SK-N-SH (cell line): ENCODE data around the gene BCAM. TPM values are rescaled to one million over a fixed set of nuclear protein-coding genes. Genes with fewer than 3 reads are reported as not detected.
"Not testable (repeated sequence)": the region's sequence is repeated elsewhere in the genome, so short reads cannot be mapped to it uniquely, and the experiment has no call there.

ENCODE experiments used
- CTCF ChIA-PET: fragments of 300-600, 350-600 bp; formaldehyde crosslinking; extraction: SDS; loops from one replicate; lab custom pipeline; 2021; lab: Yijun Ruan, JAX
- POLR2A ChIA-PET: fragments of 350-600 bp; sonication (Branson Sonifier 250); formaldehyde crosslinking; extraction: SDS; loops from one replicate; lab custom pipeline; 2020; ENCODE audit warnings: antibody characterized with exemption, inconsistent platforms; lab: Yijun Ruan, JAX
- DNase-seq: peaks from one replicate; pipeline ENCODE4 v3.0.0; 2012
- H2AFZ ChIP-seq: fragments of 200-600 bp; sonication (generic); 2 replicates; pipeline ENCODE4 v1.8.1; 2016; ENCODE audit warnings: antibody characterized with exemption, mild to moderate bottlenecking, low read depth
- H3F3A ChIP-seq: fragments of 200-600 bp; sonication (generic); replicated peaks from 2 replicates; pipeline ENCODE3; 2016; ENCODE audit warnings: antibody characterized with exemption, mild to moderate bottlenecking; ENCODE audit not compliant: insufficient read depth
- H3K27ac ChIP-seq, 2 experiments: fragments of 200-500 bp in 1 of 2; fragments of 200-600 bp in 1 of 2; sonication (Bioruptor generic) in 1 of 2; sonication (generic), shearing (Covaris generic) in 1 of 2; 2 replicates each; pipeline versions ENCODE4 v1.5.1 to v1.6.1; 2014 to 2016; ENCODE audit warnings: low read depth in 2 of 2, inconsistent platforms in 1 of 2, low read length in 1 of 2, mild to moderate bottlenecking in 1 of 2, mixed read lengths in 1 of 2
- H3K27me3 ChIP-seq: fragments of 200-600 bp; sonication (generic), shearing (Covaris generic); 2 replicates; pipeline ENCODE4 v1.6.1; 2016; ENCODE audit warnings: mixed run types; ENCODE audit not compliant: insufficient read depth
- H3K36me3 ChIP-seq, 2 experiments: fragments of 200-500 bp in 1 of 2; fragments of 200-600 bp in 1 of 2; sonication (Bioruptor generic) in 1 of 2; sonication (generic) in 1 of 2; replicated peaks in 1 of 2; 2 replicates each; pipeline versions ENCODE3 to v1.5.1; 2014 to 2016; ENCODE audit warnings: low read length in 1 of 2, mild to moderate bottlenecking in 1 of 2; ENCODE audit not compliant: insufficient read depth in 2 of 2, control insufficient read depth in 1 of 2
- H3K4me1 ChIP-seq, 2 experiments: fragments of 200-500 bp in 1 of 2; fragments of 200-600 bp in 1 of 2; sonication (Bioruptor generic) in 1 of 2; sonication (generic), shearing (Covaris generic) in 1 of 2; 2 replicates each; pipeline versions ENCODE4 v1.5.1 to v1.6.1; 2014 to 2016; ENCODE audit warnings: low read depth in 1 of 2, low read length in 1 of 2, mixed run types in 1 of 2; ENCODE audit not compliant: insufficient read depth in 2 of 2, control insufficient read depth in 1 of 2
- H3K4me2 ChIP-seq: fragments of 200-600 bp; sonication (generic), shearing (Covaris generic); 2 replicates; pipeline ENCODE4 v1.6.1; 2017; ENCODE audit warnings: mixed run types
- H3K4me3 ChIP-seq, 2 experiments: fragments of 200-500 bp in 1 of 2; fragments of 200-600 bp in 1 of 2; sonication (Bioruptor generic) in 1 of 2; sonication (generic), shearing (Covaris generic) in 1 of 2; 2 replicates each; pipeline versions ENCODE4 v1.5.1 to v1.8.1; 2014 to 2016; ENCODE audit warnings: low read depth in 2 of 2, inconsistent platforms in 1 of 2, low read length in 1 of 2, mild to moderate bottlenecking in 1 of 2, mixed read lengths in 1 of 2, moderate library complexity in 1 of 2
- H3K79me2 ChIP-seq: fragments of 200-600 bp; sonication (generic); 2 replicates; pipeline ENCODE4 v1.8.1; 2017; ENCODE audit warnings: mild to moderate bottlenecking; ENCODE audit not compliant: insufficient read depth
- H3K9ac ChIP-seq: fragments of 200-600 bp; sonication (generic); 2 replicates; pipeline ENCODE4 v1.6.1; 2017; ENCODE audit warnings: mixed run types
- H3K9me2 ChIP-seq: fragments of 200-600 bp; sonication (generic); 2 replicates; pipeline ENCODE4 v1.6.1; 2017; ENCODE audit warnings: mixed run types
- H3K9me3 ChIP-seq: fragments of 200-600 bp; sonication (generic); 2 replicates; pipeline ENCODE4 v1.6.1; 2017; ENCODE audit warnings: mixed run types, mild to moderate bottlenecking, moderate library complexity
- H4K20me1 ChIP-seq: fragments of 200-600 bp; sonication (generic); 2 replicates; pipeline ENCODE4 v1.6.1; 2017; ENCODE audit warnings: mild to moderate bottlenecking, mixed run types; ENCODE audit not compliant: insufficient read depth
- CHD2 ChIP-seq: fragments of 150-350 bp; IDR thresholded peaks from 2 replicates; pipeline ENCODE4 v1.6.1; 2018; ENCODE audit warnings: low read length; ENCODE audit not compliant: partially characterized antibody
- ELF1 ChIP-seq: IDR thresholded peaks from 2 replicates; pipeline ENCODE4 v1.4.0; 2012
- EP300 ChIP-seq, 2 experiments: IDR thresholded peaks; 2 replicates each; pipeline versions ENCODE4 v1.4.0 to v1.6.1; 2012; ENCODE audit warnings: borderline replicate concordance in 1 of 2, low read depth in 1 of 2, low read length in 1 of 2
- EZH2phosphoT487 ChIP-seq: fragments of 200-600 bp; sonication (generic); IDR thresholded peaks from 2 replicates; pipeline ENCODE4 v1.6.1; 2017; ENCODE audit warnings: low read depth, mixed run types, mild to moderate bottlenecking, antibody characterized with exemption, moderate library complexity, borderline replicate concordance
- FOSL2 ChIP-seq: IDR thresholded peaks from 2 replicates; pipeline ENCODE4 v1.4.0; 2012; ENCODE audit warnings: low read depth, mild to moderate bottlenecking, moderate library complexity, borderline replicate concordance
- FOXJ3 ChIP-seq: sonication (generic); formaldehyde crosslinking; IDR thresholded peaks from 2 replicates; pipeline ENCODE4 v1.5.1; 2020; ENCODE audit warnings: mild to moderate bottlenecking, missing genetic modification reagents
- GABPA ChIP-seq: IDR thresholded peaks from 2 replicates; pipeline ENCODE4 v1.4.0; 2012; ENCODE audit warnings: low read depth, mild to moderate bottlenecking
- MXI1 ChIP-seq: IDR thresholded peaks from 2 replicates; pipeline ENCODE4 v1.6.1; 2012; ENCODE audit warnings: mild to moderate bottlenecking, low read depth, low read length, improper control_type of control experiment
- NRF1 ChIP-seq: IDR thresholded peaks from 2 replicates; pipeline ENCODE4 v1.6.1; 2012; ENCODE audit warnings: low read depth, mild to moderate bottlenecking, low read length
- POLR2AphosphoS5 ChIP-seq: IDR thresholded peaks from 2 replicates; pipeline ENCODE4 v1.6.1; 2012; ENCODE audit warnings: low read depth, low read length
- RFX5 ChIP-seq: IDR thresholded peaks from 2 replicates; pipeline ENCODE4 v1.6.1; 2012; ENCODE audit warnings: mild to moderate bottlenecking, improper control_type of control experiment, low read length
- SIN3A ChIP-seq: IDR thresholded peaks from 2 replicates; pipeline ENCODE4 v1.6.1; 2012; ENCODE audit warnings: low read depth, mild to moderate bottlenecking, low read length, moderate library complexity, borderline replicate concordance
- TAF1 ChIP-seq: IDR thresholded peaks from 2 replicates; pipeline ENCODE4 v1.6.1; 2012; ENCODE audit warnings: low read depth, mild to moderate bottlenecking, low read length, moderate library complexity, borderline replicate concordance
- TCF12 ChIP-seq: IDR thresholded peaks from 2 replicates; pipeline ENCODE4 v1.4.0; 2012
- YY1 ChIP-seq: IDR thresholded peaks from 2 replicates; pipeline ENCODE4 v1.4.0; 2012; ENCODE audit warnings: low read depth, mild to moderate bottlenecking
- whole genome bisulfite sequencing: methylation state at CpG from one replicate; pipeline ENCODE4 v1.1.6; 2017; ENCODE audit warnings: low lambda C conversion rate; 5-methylcytosine and 5-hydroxymethylcytosine counted together
- polyA plus RNA-seq, 3 experiments: library from polyadenylated mRNA; depleted of rRNA; stranded (reverse); fragments of >200 nt; gene quantifications; 2 replicates each; pipeline ENCODE4 v1.2.3, GENCODE V29; 2012
- TF ChIP-seq, protein P1 (sequence below): IDR thresholded peaks from 2 replicates; pipeline ENCODE4 v1.4.0; 2012; ENCODE audit warnings: low read depth, borderline replicate concordance
- TF ChIP-seq, protein P2 (sequence below): IDR thresholded peaks from 2 replicates; pipeline ENCODE4 v1.4.0; 2012; ENCODE audit warnings: low read depth
- TF ChIP-seq, protein P3 (sequence below): IDR thresholded peaks from 2 replicates; pipeline ENCODE4; 2012

The BCAM gene
- polyA plus RNA-seq, 1 of the 3 experiments (the other 2 are of a cell fraction), result 34.0 TPM

DNA sequence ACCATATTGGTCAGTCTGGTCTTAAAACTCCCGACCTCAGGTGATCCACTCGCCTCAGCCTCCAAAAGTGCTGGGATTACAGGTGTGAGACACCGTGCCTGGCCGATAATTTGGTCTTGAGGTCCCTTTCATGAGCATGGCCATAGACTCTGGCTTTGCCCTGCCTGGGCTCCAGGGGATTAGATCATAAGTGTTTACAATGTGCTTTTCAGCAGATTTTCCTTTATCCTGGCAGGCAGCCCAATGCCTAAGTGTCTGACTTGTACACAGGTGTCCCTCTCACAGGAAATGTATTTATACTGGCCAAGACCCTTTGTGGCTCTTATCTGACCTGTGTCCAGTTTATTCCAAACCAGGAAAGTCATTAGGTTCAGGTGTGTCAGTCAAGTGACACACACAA is 15.9 kb downstream of the BCAM start:
- CTCF ChIA-PET, result interaction anchor here (1.1 to 2.2 kb wide), 2 partner anchors 101 to 135 kb away, joined by 4 to 9 read pairs; no protein-coding TSS in a partner anchor
- no peak overlapping the region for H3K27ac ChIP-seq
- no peak overlapping the region for H3K4me3 ChIP-seq
- H3K9ac ChIP-seq, result no peak overlapping the region
- H4K20me1 ChIP-seq, result no peaks in the 10 kb centered on the region
- peaks cover 73% of the 10 kb centered on the region for H3K27me3 ChIP-seq
- H3K79me2 ChIP-seq, result no peaks in the 10 kb centered on the region
- no peaks in the 10 kb centered on the region for H3K9me2 ChIP-seq
- no peaks in the 10 kb centered on the region for H3K36me3 ChIP-seq
- DNase-seq, result no peak
- H3K9me3 ChIP-seq, result no peaks in the 10 kb centered on the region
- no peaks in the 10 kb centered on the region for H3K4me1 ChIP-seq
- no peak overlapping the region for H2AFZ ChIP-seq
- 36% methylated on average over 4 of the region's 4 CpGs for WGBS
- H3F3A ChIP-seq, result peaks cover 4% of the 10 kb centered on the region
- POLR2A ChIA-PET, result no interaction called here
- no peak for TF ChIP-seq NRF1
- TF ChIP-seq CHD2, result no peak
- no peak for TF ChIP-seq ELF1
- no peak for TF ChIP-seq MXI1
- TF ChIP-seq POLR2AphosphoS5, result no peak
- TF ChIP-seq, protein P1, sequence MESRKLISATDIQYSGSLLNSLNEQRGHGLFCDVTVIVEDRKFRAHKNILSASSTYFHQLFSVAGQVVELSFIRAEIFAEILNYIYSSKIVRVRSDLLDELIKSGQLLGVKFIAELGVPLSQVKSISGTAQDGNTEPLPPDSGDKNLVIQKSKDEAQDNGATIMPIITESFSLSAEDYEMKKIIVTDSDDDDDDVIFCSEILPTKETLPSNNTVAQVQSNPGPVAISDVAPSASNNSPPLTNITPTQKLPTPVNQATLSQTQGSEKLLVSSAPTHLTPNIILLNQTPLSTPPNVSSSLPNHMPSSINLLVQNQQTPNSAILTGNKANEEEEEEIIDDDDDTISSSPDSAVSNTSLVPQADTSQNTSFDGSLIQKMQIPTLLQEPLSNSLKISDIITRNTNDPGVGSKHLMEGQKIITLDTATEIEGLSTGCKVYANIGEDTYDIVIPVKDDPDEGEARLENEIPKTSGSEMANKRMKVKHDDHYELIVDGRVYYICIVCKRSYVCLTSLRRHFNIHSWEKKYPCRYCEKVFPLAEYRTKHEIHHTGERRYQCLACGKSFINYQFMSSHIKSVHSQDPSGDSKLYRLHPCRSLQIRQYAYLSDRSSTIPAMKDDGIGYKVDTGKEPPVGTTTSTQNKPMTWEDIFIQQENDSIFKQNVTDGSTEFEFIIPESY, result no peak
- TF ChIP-seq, protein P2, sequence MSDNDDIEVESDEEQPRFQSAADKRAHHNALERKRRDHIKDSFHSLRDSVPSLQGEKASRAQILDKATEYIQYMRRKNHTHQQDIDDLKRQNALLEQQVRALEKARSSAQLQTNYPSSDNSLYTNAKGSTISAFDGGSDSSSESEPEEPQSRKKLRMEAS, result no peak
- no peak for TF ChIP-seq RFX5
- no peak for TF ChIP-seq EZH2phosphoT487
- no peak for TF ChIP-seq TAF1
- TF ChIP-seq EP300 (IDR thresholded peaks at IDR 0.05; ENCODE audit: borderline replicate concordance in 1 of 2, low read depth in 1 of 2, low read length in 1 of 2), result no peak
- TF ChIP-seq GABPA, result no peak
- TF ChIP-seq, protein P3, sequence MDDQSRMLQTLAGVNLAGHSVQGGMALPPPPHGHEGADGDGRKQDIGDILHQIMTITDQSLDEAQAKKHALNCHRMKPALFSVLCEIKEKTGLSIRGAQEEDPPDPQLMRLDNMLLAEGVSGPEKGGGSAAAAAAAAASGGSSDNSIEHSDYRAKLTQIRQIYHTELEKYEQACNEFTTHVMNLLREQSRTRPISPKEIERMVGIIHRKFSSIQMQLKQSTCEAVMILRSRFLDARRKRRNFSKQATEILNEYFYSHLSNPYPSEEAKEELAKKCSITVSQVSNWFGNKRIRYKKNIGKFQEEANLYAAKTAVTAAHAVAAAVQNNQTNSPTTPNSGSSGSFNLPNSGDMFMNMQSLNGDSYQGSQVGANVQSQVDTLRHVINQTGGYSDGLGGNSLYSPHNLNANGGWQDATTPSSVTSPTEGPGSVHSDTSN, result no peak
- TF ChIP-seq YY1, result no peak
- TF ChIP-seq SIN3A, result no peak
- no peak for TF ChIP-seq FOSL2
- TF ChIP-seq TCF12, result no peak
- TF ChIP-seq FOXJ3 (CRISPR knock-in tag), result no peak
- TF ChIP-seq, all 33 proteins: peak for 0
- H3K4me2 ChIP-seq, result no peak overlapping the region

DNA sequence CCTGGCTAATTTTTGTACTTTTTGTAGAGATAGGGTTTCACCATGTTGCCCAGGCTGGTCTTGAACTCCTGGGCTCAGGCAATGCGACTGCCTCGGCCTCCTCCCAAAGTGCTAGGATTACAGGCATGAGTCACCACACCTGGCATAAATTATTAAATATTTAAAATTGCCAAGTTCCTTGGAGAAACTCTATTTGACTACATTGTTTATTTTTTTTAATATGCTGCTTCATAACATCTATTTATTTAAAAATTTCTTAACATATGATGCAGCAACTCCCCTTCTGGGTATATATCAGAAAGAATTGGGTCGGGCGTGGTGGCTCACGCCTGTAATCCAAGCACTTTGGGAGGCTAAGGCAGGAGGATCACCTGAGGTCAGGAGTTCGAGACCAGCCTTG is 24.0 kb downstream of the BCAM start:
- H3K9me3 ChIP-seq, H3K4me2 ChIP-seq, H3K36me3 ChIP-seq, POLR2A ChIA-PET, H3K9ac ChIP-seq, H3F3A ChIP-seq, H3K4me1 ChIP-seq, DNase-seq, H4K20me1 ChIP-seq, H3K27ac ChIP-seq, H3K4me3 ChIP-seq, H2AFZ ChIP-seq, H3K79me2 ChIP-seq, H3K9me2 ChIP-seq: not testable (repeated sequence)
- WGBS, result 24% methylated on average over 6 of the region's 6 CpGs
- CTCF ChIA-PET, result interaction anchor here (3.7 kb wide), 1 partner anchor 49 kb away, joined by 12 read pairs; no protein-coding TSS in a partner anchor
- H3K27me3 ChIP-seq, result peaks cover 91% of the 10 kb centered on the region

DNA sequence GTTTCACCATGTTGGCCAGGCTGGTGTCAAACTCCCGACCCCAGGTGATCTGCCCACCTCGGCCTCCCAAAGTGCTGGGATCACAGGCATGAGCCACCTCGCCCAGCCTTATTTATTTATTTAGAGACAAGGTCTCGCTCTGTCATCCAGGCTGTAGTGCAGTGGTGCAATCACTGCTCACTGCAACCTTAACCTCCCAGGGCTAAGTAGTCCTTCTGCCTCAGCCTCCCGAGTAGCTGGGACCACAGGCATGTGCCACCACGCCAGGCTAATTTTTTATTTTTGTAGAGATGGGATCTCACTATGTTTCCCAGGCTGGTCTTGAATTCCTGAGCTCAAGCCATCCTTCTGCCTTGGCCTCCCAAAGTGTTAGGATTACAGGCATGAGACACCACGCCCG is 25.5 kb downstream of the BCAM start:
- H3K27me3 ChIP-seq, result peaks cover 83% of the 10 kb centered on the region
- H3K9me2 ChIP-seq, H2AFZ ChIP-seq, DNase-seq, H3K36me3 ChIP-seq, H3K4me1 ChIP-seq, H3F3A ChIP-seq, H3K9ac ChIP-seq, H4K20me1 ChIP-seq, H3K79me2 ChIP-seq, H3K9me3 ChIP-seq, H3K4me2 ChIP-seq, H3K4me3 ChIP-seq, POLR2A ChIA-PET, H3K27ac ChIP-seq: not testable (repeated sequence)
- CTCF ChIA-PET, result interaction anchor here (0.9 to 3.7 kb wide), 3 partner anchors 12 to 50 kb away, joined by 3 to 12 read pairs (median 4); partner anchors contain the start of gene NECTIN2
- 29% methylated on average over 8 of the region's 8 CpGs for WGBS
